NCI-H82 treated with DMSO at 0.1 percent for 48 hours (cell line): ENCODE results near the gene FCHO2.
"Not testable (repeated sequence)": the region's sequence is repeated elsewhere in the genome, so short reads cannot be mapped to it uniquely, and the experiment has no call there.

Experiments
- DNase-seq: peaks from one replicate; lab custom pipeline; 2025; ENCODE audit not compliant: unreplicated experiment; lab: John Stamatoyannopoulos, UW

FCHO2 gene

GRCh38 chr5:72955768-72956323 lies at the start of gene FCHO2:
Gene FCHO2, plus strand, starts transcription at chr5:72956041. Its CDS starts 56 bp downstream, at chr5:72956097.
- peak; percentile 86 for DNase-seq

GRCh38 chr5:72906806-72907205 lies 49.0 kb upstream of the FCHO2 start:
- DNase-seq = no peak

- DNase-seq = no peak
Measured at GRCh38 chr5:72908664-72909063, 47.2 kb upstream of the FCHO2 start.

GRCh38 chr5:72917371-72917776 lies 38.5 kb upstream of the FCHO2 start:
- DNase-seq = no peak

- DNase-seq = peak; percentile 19
Measured at GRCh38 chr5:72920690-72921502, 34.9 kb upstream of the FCHO2 start.

- DNase-seq = no peak
Measured at GRCh38 chr5:72921886-72922285, 34.0 kb upstream of the FCHO2 start.

- DNase-seq = peak; percentile 16
Measured at GRCh38 chr5:72922422-72922821, 33.4 kb upstream of the FCHO2 start.

- DNase-seq = no peak
Measured at GRCh38 chr5:72925336-72926010, 30.4 kb upstream of the FCHO2 start.

- DNase-seq = not testable (repeated sequence)
Measured at GRCh38 chr5:72932686-72933085, 23.2 kb upstream of the FCHO2 start.

GRCh38 chr5:72934953-72935725 lies 20.7 kb upstream of the FCHO2 start:
- DNase-seq = not testable (repeated sequence)

GRCh38 chr5:72936893-72937292 lies 18.9 kb upstream of the FCHO2 start:
- DNase-seq = no peak

GRCh38 chr5:72937517-72938061 lies 18.3 kb upstream of the FCHO2 start:
- peak; percentile 18 for DNase-seq

- DNase-seq = no peak
Measured at GRCh38 chr5:72938206-72938605, 17.6 kb upstream of the FCHO2 start.

GRCh38 chr5:72940082-72940481 lies 15.8 kb upstream of the FCHO2 start:
- DNase-seq = no peak

GRCh38 chr5:72943307-72943706 lies 12.5 kb upstream of the FCHO2 start:
- DNase-seq = no peak

- DNase-seq = no peak
Measured at GRCh38 chr5:72947498-72947897, 8.3 kb upstream of the FCHO2 start.

GRCh38 chr5:72949481-72949880 lies 6.4 kb upstream of the FCHO2 start:
- no peak for DNase-seq

- no peak for DNase-seq
Measured at GRCh38 chr5:72951671-72952468, 4.0 kb upstream of the FCHO2 start.

- no peak for DNase-seq
Measured at GRCh38 chr5:72954389-72954788, 1.5 kb upstream of the FCHO2 start.

- no peak for DNase-seq
Measured at GRCh38 chr5:72955143-72955767, 586 bp upstream of the FCHO2 start.
